ENCODE measurements around the gene CCL13.

Gene CCL13

GRCh38 chr17:34386697-34387550 is 30.6 kb downstream of the CCL13 start:
- TF ChIP-seq ZNF549 (tag by site-specific recombination; IDR thresholded peaks at IDR 0.05) (0 out of 2 replicates have a peak, but pooled peaks have one; percentile 51), ZNF2 (tag by site-specific recombination; IDR thresholded peaks at IDR 0.05) (no peak)
- POLR2A ChIA-PET: no interaction called here
- no peaks in the 10 kb centered on the region for H3K4me1 ChIP-seq (ENCODE audit: control insufficient read depth, insufficient read depth, low read length)
- H3K9me3 ChIP-seq (ENCODE audit: control insufficient read depth, insufficient read depth, low read depth, low read length): no peaks in the 10 kb centered on the region
- H3K36me3 ChIP-seq (ENCODE audit: control insufficient read depth in 2 of 2, insufficient read depth in 1 of 2, low read length in 2 of 2): no peaks in the 10 kb centered on the region
- H3K4me3 ChIP-seq (ENCODE audit: low read depth, low read length): no peak overlapping the region
- CTCF ChIA-PET: interaction anchor here (0.6 to 5.1 kb wide), 4 partner anchors 17 to 217 kb away, joined by 3 to 24 read pairs (median 3); no protein-coding TSS in a partner anchor
- H3K27ac ChIP-seq (ENCODE audit: extremely low read depth, low read depth, low read length): no peak overlapping the region

DNA sequence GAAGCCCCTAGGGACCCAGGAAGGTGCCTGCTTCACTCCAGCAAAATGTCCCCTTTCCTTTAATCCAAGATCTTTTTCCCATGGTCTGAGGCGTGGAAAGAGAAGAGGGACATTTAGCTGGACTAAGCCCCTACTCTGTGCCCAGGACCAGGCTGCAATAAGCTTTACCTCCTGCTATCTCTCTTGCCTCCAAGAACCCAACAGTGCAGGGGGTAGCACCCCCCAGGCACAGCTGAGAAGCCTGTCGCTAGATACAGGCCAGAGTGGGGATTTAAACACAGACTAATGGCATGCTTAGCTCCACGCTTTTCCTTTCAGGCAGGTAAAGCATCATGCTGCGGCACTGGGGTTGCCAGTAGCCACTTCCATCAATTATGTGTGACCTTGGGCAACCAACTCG is 31.3 kb downstream of the CCL13 start:
- Histone ChIP-seq H3K36me3 (ENCODE audit: control insufficient read depth in 2 of 2, insufficient read depth in 1 of 2, low read length in 2 of 2) (no peaks in the 10 kb centered on the region), H3K4me1 (ENCODE audit: control insufficient read depth, insufficient read depth, low read length) (no peaks in the 10 kb centered on the region), H3K9me3 (ENCODE audit: control insufficient read depth, insufficient read depth, low read depth, low read length) (no peaks in the 10 kb centered on the region), H3K4me3 (ENCODE audit: low read depth, low read length) (no peak overlapping the region), H3K27ac (ENCODE audit: extremely low read depth, low read depth, low read length) (no peak overlapping the region)
- CTCF ChIA-PET: interaction anchor here (0.6 to 1.2 kb wide), 5 partner anchors 10 to 217 kb away, joined by 3 to 4 read pairs (median 3); no protein-coding TSS in a partner anchor
- POLR2A ChIA-PET: no interaction called here
- TF ChIP-seq ZSCAN5A (tag by site-specific recombination; IDR thresholded peaks at IDR 0.05): no peak
- TF ChIP-seq GLIS1 (tag by site-specific recombination; IDR thresholded peaks at IDR 0.05): peak; percentile 64
- no peak for TF ChIP-seq ZNF37A (tag by site-specific recombination; IDR thresholded peaks at IDR 0.05)
- TF ChIP-seq, protein P1, sequence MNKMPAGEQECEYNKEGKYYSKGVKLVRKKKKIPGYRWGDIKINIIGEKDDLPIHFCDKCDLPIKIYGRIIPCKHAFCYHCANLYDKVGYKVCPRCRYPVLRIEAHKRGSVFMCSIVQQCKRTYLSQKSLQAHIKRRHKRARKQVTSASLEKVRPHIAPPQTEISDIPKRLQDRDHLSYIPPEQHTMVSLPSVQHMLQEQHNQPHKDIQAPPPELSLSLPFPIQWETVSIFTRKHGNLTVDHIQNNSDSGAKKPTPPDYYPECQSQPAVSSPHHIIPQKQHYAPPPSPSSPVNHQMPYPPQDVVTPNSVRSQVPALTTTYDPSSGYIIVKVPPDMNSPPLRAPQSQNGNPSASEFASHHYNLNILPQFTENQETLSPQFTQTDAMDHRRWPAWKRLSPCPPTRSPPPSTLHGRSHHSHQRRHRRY (tag by site-specific recombination; IDR thresholded peaks at IDR 0.05): no peak

DNA sequence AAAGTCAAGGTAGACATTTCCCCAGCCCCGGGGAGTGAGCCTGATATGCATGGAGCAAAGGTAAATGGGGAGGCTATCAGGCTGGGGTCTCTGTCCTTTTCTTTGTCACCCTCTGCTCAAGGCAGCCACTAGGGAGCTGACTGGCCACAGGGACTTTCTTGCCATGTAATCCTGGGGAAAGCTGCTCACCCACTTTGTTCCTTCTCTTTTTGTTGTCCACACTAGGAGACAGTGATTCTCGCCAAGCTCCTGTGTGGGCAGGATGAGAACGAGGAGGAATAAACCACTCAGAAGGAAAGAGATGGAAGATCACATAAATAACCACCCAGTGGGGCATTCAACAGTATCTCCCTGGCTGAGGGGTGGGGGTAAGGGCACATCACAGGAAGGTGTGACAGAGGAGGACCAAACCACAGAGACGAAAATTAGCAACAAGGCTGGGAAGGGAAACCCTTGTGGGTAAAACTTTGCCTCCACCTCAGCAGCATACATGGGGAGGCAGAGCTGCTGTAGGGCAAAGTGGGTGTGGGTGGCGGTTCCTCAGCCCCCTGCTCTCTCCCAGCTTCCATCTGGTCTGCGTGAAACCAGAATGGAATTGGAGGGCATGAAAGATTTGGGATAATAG is 33.0 kb downstream of the CCL13 start:
- Histone ChIP-seq H3K4me3 (ENCODE audit: low read depth, low read length) (no peak overlapping the region), H3K27ac (ENCODE audit: extremely low read depth, low read depth, low read length) (no peak overlapping the region), H3K4me1 (ENCODE audit: control insufficient read depth, insufficient read depth, low read length) (0 out of 2 replicates have a peak, but pooled peaks cover 2% of the 10 kb centered on the region), H3K9me3 (ENCODE audit: control insufficient read depth, insufficient read depth, low read depth, low read length) (no peaks in the 10 kb centered on the region), H3K36me3 (ENCODE audit: control insufficient read depth in 2 of 2, insufficient read depth in 1 of 2, low read length in 2 of 2) (no peaks in the 10 kb centered on the region)
- ChIA-PET CTCF (interaction anchor here (0.6 to 1.3 kb wide), 4 partner anchors 27 to 1760 kb away, joined by 3 to 4 read pairs (median 3); no protein-coding TSS in a partner anchor), POLR2A (no interaction called here)
- TF ChIP-seq ZNF354C (tag by site-specific recombination; IDR thresholded peaks at IDR 0.05; ENCODE audit: borderline replicate concordance, low read depth): no peak
- no peak for TF ChIP-seq KLF10 (tag by site-specific recombination; IDR thresholded peaks at IDR 0.05)
- no peak for TF ChIP-seq GLI4 (tag by site-specific recombination; IDR thresholded peaks at IDR 0.05)
- no peak for TF ChIP-seq ZNF302 (tag by site-specific recombination; IDR thresholded peaks at IDR 0.05; ENCODE audit: low read depth)
- no peak for TF ChIP-seq TRIM28 (IDR thresholded peaks at IDR 0.05; ENCODE audit: borderline replicate concordance, low read length)
- no peak for TF ChIP-seq ZNF266 (tag by site-specific recombination; IDR thresholded peaks at IDR 0.05; ENCODE audit: low read depth)

GRCh38 chr17:34390649-34391048 is 34.4 kb downstream of the CCL13 start:
- H3K4me3 ChIP-seq (ENCODE audit: low read depth, low read length): no peak overlapping the region
- H3K27ac ChIP-seq (ENCODE audit: extremely low read depth, low read depth, low read length): no peak overlapping the region
- 0 out of 2 replicates have a peak, but pooled peaks cover 2% of the 10 kb centered on the region for H3K4me1 ChIP-seq (ENCODE audit: control insufficient read depth, insufficient read depth, low read length)
- H3K36me3 ChIP-seq (ENCODE audit: control insufficient read depth in 2 of 2, insufficient read depth in 1 of 2, low read length in 2 of 2): no peaks in the 10 kb centered on the region
- ChIA-PET POLR2A (no interaction called here), CTCF (interaction anchor here (3.2 kb wide), 1 partner anchor 29 kb away, joined by 12 read pairs; no protein-coding TSS in a partner anchor)
- H3K9me3 ChIP-seq (ENCODE audit: control insufficient read depth, insufficient read depth, low read depth, low read length): no peaks in the 10 kb centered on the region
- TF ChIP-seq, protein P2, sequence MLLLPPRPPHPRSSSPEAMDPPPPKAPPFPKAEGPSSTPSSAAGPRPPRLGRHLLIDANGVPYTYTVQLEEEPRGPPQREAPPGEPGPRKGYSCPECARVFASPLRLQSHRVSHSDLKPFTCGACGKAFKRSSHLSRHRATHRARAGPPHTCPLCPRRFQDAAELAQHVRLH (tag by site-specific recombination; IDR thresholded peaks at IDR 0.05): no peak
- TF ChIP-seq ZBTB48 (tag by site-specific recombination; IDR thresholded peaks at IDR 0.05): no peak
- no peak for TF ChIP-seq FEZF1 (tag by site-specific recombination; IDR thresholded peaks at IDR 0.05)
- no peak for TF ChIP-seq ZNF426 (tag by site-specific recombination; IDR thresholded peaks at IDR 0.05)
- TF ChIP-seq ZNF362 (tag by site-specific recombination; IDR thresholded peaks at IDR 0.05): no peak
- no peak for TF ChIP-seq ZNF24 (tag by site-specific recombination; IDR thresholded peaks at IDR 0.05)
- TF ChIP-seq ZFP69B (tag by site-specific recombination; IDR thresholded peaks at IDR 0.05): no peak
- TF ChIP-seq ZNF548 (tag by site-specific recombination; IDR thresholded peaks at IDR 0.05): no peak
- no peak for TF ChIP-seq ZNF600 (tag by site-specific recombination; IDR thresholded peaks at IDR 0.05)
- TF ChIP-seq ZNF768 (tag by site-specific recombination; IDR thresholded peaks at IDR 0.05): no peak
- TF ChIP-seq ZNF629 (tag by site-specific recombination; IDR thresholded peaks at IDR 0.05): no peak

Measured in HEK293 (cell line).